Lower leg skin (tissue), 4 donors: ENCODE results near the gene SRRT. TPM values are rescaled to one million over a fixed set of nuclear protein-coding genes. Genes with fewer than 3 reads are reported as not detected.
"Not testable (repeated sequence)": the region's sequence is repeated elsewhere in the genome, so short reads cannot be mapped to it uniquely, and the experiment has no call there.

Experiments used
- DNase-seq, 2 donors: peaks; one replicate each; pipeline ENCODE4 v3.0.0-alpha.2; 2019; ENCODE audit warnings: low spot score in 2 of 2
- H3K4me3 ChIP-seq: fragments of 200-600 bp; sonication (generic); 2 replicates; pipeline ENCODE4 v1.5.1; 2017; ENCODE audit warnings: mild to moderate bottlenecking, low read depth; ENCODE audit not compliant: poor library complexity, severe bottlenecking
- CTCF ChIP-seq, 3 donors: fragments of 450-650 bp; IDR thresholded peaks; one replicate each; pipeline ENCODE4 v1.5.1; 2016; ENCODE audit warnings: antibody characterized with exemption in 3 of 3, mild to moderate bottlenecking in 3 of 3, moderate library complexity in 2 of 3
- POLR2A ChIP-seq, 2 donors: fragments of 450-650 bp; IDR thresholded peaks; one replicate each; pipeline ENCODE4 v1.6.1; 2016 to 2017; ENCODE audit warnings: antibody characterized with exemption in 2 of 2, mild to moderate bottlenecking in 1 of 2, moderate library complexity in 1 of 2
- WGBS, 2 donors: methylation state at CpG; one replicate each; pipeline ENCODE4 v1.1.5; 2018; 5-methylcytosine and 5-hydroxymethylcytosine counted together
- intact Hi-C: fragments of 100-400 bp; cut with DNase I; formaldehyde crosslinking; loops from one replicate; pipeline ENCODE4 v1.15.0; 2023; ENCODE audit warnings: low total_unique reads
- total RNA-seq, 4 donors: library from RNA; depleted of rRNA; stranded (reverse); fragments of >200 nt; gene quantifications; one replicate each; pipeline ENCODE4 v1.1.0, GENCODE V29; 2016

The SRRT gene
- total RNA-seq, 4 donors from 2014 or later: 73.3 to 129 (median 107) TPM

- intact Hi-C loops: loop anchor here (5.0 kb wide), 1 partner anchor 165 kb away; no protein-coding TSS in a partner anchor
- 91% methylated on average over 7 of the region's 7 CpGs for WGBS, 2 donors
- H3K4me3 ChIP-seq: no peak overlapping the region
- DNase-seq: no peak
- no peak for TF ChIP-seq CTCF (IDR thresholded peaks at IDR 0.05)
- TF ChIP-seq POLR2A (IDR thresholded peaks at IDR 0.05): no peak
These were observed 27.7 kb downstream of the SRRT start for GRCh38 chr7:100902638-100903037.

- WGBS, 2 donors: 92 to 96% methylated on average over 5 of the region's 5 CpGs
- no peak for DNase-seq
- intact Hi-C loops: no loop called here
These were observed 33.6 kb downstream of the SRRT start for GRCh38 chr7:100908512-100908911.

GRCh38 chr7:100910443-100910842, 35.5 kb downstream of the SRRT start:
- H3K4me3 ChIP-seq, intact Hi-C loops, DNase-seq: not testable (repeated sequence)
- WGBS, 2 donors: 77 to 85% methylated on average over 7 of the region's 7 CpGs

More at GRCh38 chr7:100908512-100908911, 33.6 kb downstream of the SRRT start:
- no peak for TF ChIP-seq POLR2A (IDR thresholded peaks at IDR 0.05)
- TF ChIP-seq CTCF (IDR thresholded peaks at IDR 0.05): no peak
- H3K4me3 ChIP-seq: no peak overlapping the region

GRCh38 chr7:100911484-100911883, 36.6 kb downstream of the SRRT start:
- intact Hi-C loops: no loop called here
- no peak for TF ChIP-seq POLR2A (IDR thresholded peaks at IDR 0.05)
- DNase-seq: no peak
- WGBS, 2 donors: 66 to 78% methylated on average over 3 of the region's 3 CpGs
- no peak overlapping the region for H3K4me3 ChIP-seq

GRCh38 chr7:100914208-100914878, 39.4 kb downstream of the SRRT start:
- DNase-seq: no peak
- TF ChIP-seq CTCF (IDR thresholded peaks at IDR 0.05) (no peak), POLR2A (IDR thresholded peaks at IDR 0.05) (no peak)
- intact Hi-C loops: no loop called here
- WGBS, 2 donors: 89% methylated on average over 15 of the region's 15 CpGs
- H3K4me3 ChIP-seq: no peak overlapping the region

- no peak for TF ChIP-seq POLR2A (IDR thresholded peaks at IDR 0.05)
- no peak overlapping the region for H3K4me3 ChIP-seq
- 84 to 86% methylated on average over 8 of the region's 8 CpGs for WGBS, 2 donors
- no peak for DNase-seq
- intact Hi-C loops: no loop called here
These were observed 40.1 kb downstream of the SRRT start for GRCh38 chr7:100914879-100915447.

GRCh38 chr7:100919335-100919734, 44.4 kb downstream of the SRRT start:
- DNase-seq, H3K4me3 ChIP-seq, intact Hi-C loops: not testable (repeated sequence)
- WGBS, 2 donors: 89 to 92% methylated on average over 5 of the region's 5 CpGs

GRCh38 chr7:100919779-100920437, 45.0 kb downstream of the SRRT start:
- intact Hi-C loops, H3K4me3 ChIP-seq, DNase-seq: not testable (repeated sequence)
- WGBS, 2 donors: 74 to 80% methylated on average over 9 of the region's 9 CpGs
